HTERT RPE-1 (cell line): Measurements from ENCODE around the gene PGM2L1.
"Not testable (repeated sequence)": the region's sequence is repeated elsewhere in the genome, so short reads cannot be mapped to it uniquely, and the experiment has no call there.

Experiments used
- in situ Hi-C: fragments of 300-500 bp; cut with MboI; formaldehyde crosslinking; loops from 4 replicates; pipeline ENCODE4 v1.14.3; 2020; ENCODE audit warnings: low sequenced_read_pairs

PGM2L1 gene

GRCh38 chr11:74403607-74404321, 5.5 kb upstream of the PGM2L1 start:
- in situ Hi-C loops = no loop called here

- in situ Hi-C loops = no loop called here
These were observed 2.4 kb upstream of the PGM2L1 start for GRCh38 chr11:74400606-74401005.

- in situ Hi-C loops = no loop called here
These were observed 561 bp downstream of the PGM2L1 start for GRCh38 chr11:74397501-74398243.

- in situ Hi-C loops = no loop called here
These were observed 6.0 kb downstream of the PGM2L1 start for GRCh38 chr11:74392256-74392655.

- in situ Hi-C loops = no loop called here
These were observed 7.0 kb downstream of the PGM2L1 start for GRCh38 chr11:74391193-74391592.

- in situ Hi-C loops = no loop called here
These were observed 7.5 kb downstream of the PGM2L1 start for GRCh38 chr11:74390697-74391096.

- in situ Hi-C loops = no loop called here
These were observed 9.4 kb downstream of the PGM2L1 start for GRCh38 chr11:74388678-74389327.

GRCh38 chr11:74384641-74385040, 13.6 kb downstream of the PGM2L1 start:
- in situ Hi-C loops = no loop called here

GRCh38 chr11:74380746-74381439, 17.3 kb downstream of the PGM2L1 start:
- in situ Hi-C loops = no loop called here

- in situ Hi-C loops = no loop called here
These were observed 20.5 kb downstream of the PGM2L1 start for GRCh38 chr11:74377689-74378088.

- in situ Hi-C loops = no loop called here
These were observed 24.9 kb downstream of the PGM2L1 start for GRCh38 chr11:74373382-74373781.

- in situ Hi-C loops = no loop called here
These were observed 26.8 kb downstream of the PGM2L1 start for GRCh38 chr11:74371269-74372052.

- in situ Hi-C loops = no loop called here
These were observed 28.1 kb downstream of the PGM2L1 start for GRCh38 chr11:74370123-74370522.

GRCh38 chr11:74367881-74368280, 30.4 kb downstream of the PGM2L1 start:
- in situ Hi-C loops = no loop called here

GRCh38 chr11:74366576-74366975, 31.7 kb downstream of the PGM2L1 start:
- in situ Hi-C loops = no loop called here

GRCh38 chr11:74365805-74366204, 32.4 kb downstream of the PGM2L1 start:
- in situ Hi-C loops = not testable (repeated sequence)

GRCh38 chr11:74357449-74357848, 40.8 kb downstream of the PGM2L1 start:
- in situ Hi-C loops = no loop called here

- in situ Hi-C loops = no loop called here
These were observed 42.6 kb downstream of the PGM2L1 start for GRCh38 chr11:74355626-74356025.

GRCh38 chr11:74354036-74354435, 44.2 kb downstream of the PGM2L1 start:
- in situ Hi-C loops = no loop called here

GRCh38 chr11:74347381-74347780, 50.9 kb downstream of the PGM2L1 start:
- in situ Hi-C loops = no loop called here

GRCh38 chr11:74345420-74345819, 52.8 kb downstream of the PGM2L1 start:
- in situ Hi-C loops = no loop called here
